Caco-2 (cell line): ENCODE data around the gene EVL. TPM values are rescaled to one million over a fixed set of nuclear protein-coding genes. Genes with fewer than 3 reads are reported as not detected.

Experiments
- BruUV-seq: library from RNA; stranded (reverse); fragments of 400-500 nt; replicated peaks from 2 replicates; lab custom pipeline; 2021; lab: Mats Ljungman, UMichigan
- CTCF ChIA-PET: fragments of 300-600 bp; sonication (Branson Sonifier 250); formaldehyde crosslinking; loops from one replicate; lab custom pipeline; 2022; ENCODE audit warnings: antibody characterized with exemption; lab: Charles Lee
- POLR2A ChIA-PET: fragments of 300-600 bp; sonication (Branson Sonifier 250); formaldehyde crosslinking; loops from one replicate; lab custom pipeline; 2022; ENCODE audit warnings: antibody characterized with exemption; lab: Charles Lee
- DNase-seq, 2 experiments: peaks; one replicate each; pipeline versions ENCODE4 v3.0.0 to v3.0.0-alpha.2; 2020 to 2022
- H3K27me3 ChIP-seq: replicated peaks from 2 replicates; pipeline ENCODE4 v1.6.0; 2011; ENCODE audit warnings: low read length; ENCODE audit not compliant: control insufficient read depth, insufficient read depth
- H3K36me3 ChIP-seq: 2 replicates; pipeline ENCODE4 v1.5.1; 2011; ENCODE audit warnings: low read length; ENCODE audit not compliant: control insufficient read depth, insufficient read depth
- H3K4me1 ChIP-seq: fragments of 250-450 bp; sonication (Bioruptor Pico); 2 replicates; pipeline ENCODE4 v1.5.1; 2020; ENCODE audit warnings: mild to moderate bottlenecking
- H3K4me3 ChIP-seq: 2 replicates; pipeline ENCODE4 v1.5.1; 2011; ENCODE audit warnings: low read depth, mild to moderate bottlenecking, control low read depth, low read length
- H3K9me3 ChIP-seq: fragments of 250-450 bp; sonication (Bioruptor Pico); 2 replicates; pipeline ENCODE4 v1.5.1; 2020; ENCODE audit warnings: mild to moderate bottlenecking, moderate library complexity
- H3K27ac Mint-ChIP-seq: one replicate; pipeline ENCODE4 v1.8.0; 2022; ENCODE audit warnings: mixed read lengths; ENCODE audit not compliant: unreplicated experiment
- H3K27me3 Mint-ChIP-seq: one replicate; pipeline ENCODE4 v1.8.0; 2022; ENCODE audit warnings: mixed read lengths; ENCODE audit not compliant: insufficient read depth, unreplicated experiment
- H3K36me3 Mint-ChIP-seq: one replicate; pipeline ENCODE4 v1.8.0; 2022; ENCODE audit warnings: mild to moderate bottlenecking, mixed read lengths; ENCODE audit not compliant: insufficient read depth, unreplicated experiment
- H3K4me1 Mint-ChIP-seq: one replicate; pipeline ENCODE4 v1.8.0; 2022; ENCODE audit warnings: low read depth, mixed read lengths; ENCODE audit not compliant: unreplicated experiment
- H3K4me3 Mint-ChIP-seq: one replicate; pipeline ENCODE4 v1.8.0; 2022; ENCODE audit warnings: mild to moderate bottlenecking, moderate library complexity, mixed read lengths; ENCODE audit not compliant: unreplicated experiment
- H3K9me3 Mint-ChIP-seq: one replicate; pipeline ENCODE4 v1.8.0; 2022; ENCODE audit warnings: mixed read lengths; ENCODE audit not compliant: unreplicated experiment
- intact Hi-C: fragments of 100-400 bp; cut with micrococcal nuclease; formaldehyde crosslinking; loops from one replicate; pipeline ENCODE4 v1.10.0; 2022; ENCODE audit not compliant: unreplicated experiment
- total RNA-seq: library from RNA; stranded (reverse); gene quantifications from 2 replicates; pipeline ENCODE4 v1.2.3, GENCODE V29; 2022
- TF ChIP-seq, protein P1 (sequence below), 2 experiments: fragments of 200-600 bp in 1 of 2; IDR thresholded peaks; 1 replicate in 1 of 2; 2 replicates in 1 of 2; pipeline versions ENCODE4 v1.5.1 to v1.8.0; 2011 to 2022; ENCODE audit warnings: antibody characterized with exemption in 1 of 2, control low read depth in 1 of 2, inconsistent platforms in 1 of 2, low read depth in 1 of 2, low read length in 1 of 2, mild to moderate bottlenecking in 1 of 2, moderate library complexity in 1 of 2; ENCODE audit not compliant: insufficient read depth in 1 of 2, severe bottlenecking in 1 of 2, unreplicated experiment in 1 of 2

EVL gene
- total RNA-seq, 1 experiment from 2014 or later, result 14.2 TPM

DNA sequence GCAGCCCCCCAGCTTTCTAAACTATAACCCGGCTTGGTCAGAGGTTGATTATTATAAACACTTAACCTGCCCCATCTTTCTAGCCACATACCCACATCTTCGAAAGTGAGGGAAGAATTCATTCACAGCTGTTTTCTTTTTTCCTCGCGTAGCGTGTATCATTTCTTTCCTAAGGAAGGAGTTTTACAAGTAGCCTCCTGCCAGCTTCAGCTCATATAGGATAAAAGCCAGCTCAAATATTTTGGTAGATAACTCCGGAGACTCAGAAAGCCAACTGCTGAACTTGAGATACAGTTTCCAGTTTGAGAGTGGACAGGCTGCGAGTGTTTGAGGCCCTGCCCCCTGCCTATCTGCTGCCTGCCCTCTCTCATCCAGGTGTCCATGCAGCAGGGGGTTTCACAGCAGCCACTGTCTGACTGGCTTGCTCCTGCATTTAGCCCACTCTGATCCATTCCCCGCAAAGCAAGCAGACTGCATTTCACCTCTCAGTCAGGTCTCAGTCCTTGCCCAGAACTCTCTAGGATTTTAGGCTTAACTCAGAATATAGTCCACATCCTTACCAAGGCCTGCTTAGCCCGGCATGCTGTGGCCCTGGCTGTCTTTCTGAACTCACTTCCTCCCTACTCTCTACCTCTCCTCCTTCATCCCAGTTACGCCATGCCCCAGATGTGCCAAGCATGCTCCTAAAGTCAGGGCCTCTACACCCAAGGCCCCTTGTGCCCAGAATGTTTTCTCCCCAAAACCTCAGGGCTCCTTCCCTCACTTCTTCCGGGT, 46.9 kb downstream of the EVL start:
- ChIA-PET CTCF (interaction anchor here (1.6 kb wide), 1 partner anchor 43 kb away, joined by 5 read pairs; no protein-coding TSS in a partner anchor), POLR2A (no interaction called here)
- H3K27me3 Mint-ChIP-seq, result no peaks in the 10 kb centered on the region
- no peaks in the 10 kb centered on the region for H3K36me3 Mint-ChIP-seq
- H3K4me1 Mint-ChIP-seq, result peaks cover 16% of the 10 kb centered on the region
- Histone ChIP-seq H3K4me1 (no peaks in the 10 kb centered on the region), H3K27me3 (no peaks in the 10 kb centered on the region), H3K4me3 (no peak overlapping the region), H3K36me3 (no peaks in the 10 kb centered on the region), H3K9me3 (no peaks in the 10 kb centered on the region)
- no peak for DNase-seq
- no peaks in the 10 kb centered on the region for H3K9me3 Mint-ChIP-seq
- intact Hi-C loops, result no loop called here
- no peak overlapping the region for H3K4me3 Mint-ChIP-seq
- no peak overlapping the region for H3K27ac Mint-ChIP-seq
- BruUV-seq, result no TSS peak
- TF ChIP-seq, protein P1, sequence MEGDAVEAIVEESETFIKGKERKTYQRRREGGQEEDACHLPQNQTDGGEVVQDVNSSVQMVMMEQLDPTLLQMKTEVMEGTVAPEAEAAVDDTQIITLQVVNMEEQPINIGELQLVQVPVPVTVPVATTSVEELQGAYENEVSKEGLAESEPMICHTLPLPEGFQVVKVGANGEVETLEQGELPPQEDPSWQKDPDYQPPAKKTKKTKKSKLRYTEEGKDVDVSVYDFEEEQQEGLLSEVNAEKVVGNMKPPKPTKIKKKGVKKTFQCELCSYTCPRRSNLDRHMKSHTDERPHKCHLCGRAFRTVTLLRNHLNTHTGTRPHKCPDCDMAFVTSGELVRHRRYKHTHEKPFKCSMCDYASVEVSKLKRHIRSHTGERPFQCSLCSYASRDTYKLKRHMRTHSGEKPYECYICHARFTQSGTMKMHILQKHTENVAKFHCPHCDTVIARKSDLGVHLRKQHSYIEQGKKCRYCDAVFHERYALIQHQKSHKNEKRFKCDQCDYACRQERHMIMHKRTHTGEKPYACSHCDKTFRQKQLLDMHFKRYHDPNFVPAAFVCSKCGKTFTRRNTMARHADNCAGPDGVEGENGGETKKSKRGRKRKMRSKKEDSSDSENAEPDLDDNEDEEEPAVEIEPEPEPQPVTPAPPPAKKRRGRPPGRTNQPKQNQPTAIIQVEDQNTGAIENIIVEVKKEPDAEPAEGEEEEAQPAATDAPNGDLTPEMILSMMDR (IDR thresholded peaks at IDR 0.05; ENCODE audit: insufficient read depth in 1 of 2, low read depth in 1 of 2, low read length in 1 of 2, severe bottlenecking in 1 of 2, unreplicated experiment in 1 of 2), result no peak

DNA sequence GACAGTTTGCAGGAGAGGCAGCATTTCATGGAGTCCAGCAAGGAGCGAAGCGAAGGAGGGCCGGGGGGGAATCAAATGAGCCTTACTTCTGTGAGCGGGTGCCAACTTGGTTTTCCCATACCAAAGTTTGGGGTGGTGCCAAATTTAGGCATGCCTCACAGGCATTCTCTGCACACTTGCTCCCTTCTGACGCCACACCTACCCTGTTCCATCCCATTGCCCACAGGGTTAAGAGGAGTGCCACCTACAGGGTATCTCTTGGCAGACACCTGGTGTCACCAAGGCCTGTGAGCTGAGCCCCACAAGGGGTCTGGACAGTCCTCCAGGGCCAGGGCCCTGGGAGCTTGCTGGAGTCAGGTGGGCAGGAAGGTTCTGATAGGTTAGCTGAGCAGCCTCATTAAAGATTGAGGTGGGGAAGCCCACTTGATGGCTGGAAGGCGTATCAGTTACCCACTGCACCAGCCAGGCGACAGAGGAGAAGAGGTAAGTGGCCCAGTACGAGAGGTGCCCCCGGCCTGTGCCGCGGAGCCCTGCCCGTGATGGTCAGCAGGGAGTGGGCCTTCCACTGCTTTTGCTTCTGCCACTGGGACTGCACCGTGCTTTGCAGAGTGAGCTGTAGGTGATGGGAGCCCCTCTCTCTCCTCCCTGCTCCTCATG, 49.0 kb downstream of the EVL start:
- TF ChIP-seq, protein P1 (IDR thresholded peaks at IDR 0.05; ENCODE audit: insufficient read depth in 1 of 2, low read depth in 1 of 2, low read length in 1 of 2, severe bottlenecking in 1 of 2, unreplicated experiment in 1 of 2), result no peak
- Histone ChIP-seq H3K4me1 (no peaks in the 10 kb centered on the region), H3K27me3 (no peaks in the 10 kb centered on the region), H3K4me3 (no peak overlapping the region), H3K9me3 (no peaks in the 10 kb centered on the region), H3K36me3 (no peaks in the 10 kb centered on the region)
- ChIA-PET POLR2A (no interaction called here), CTCF (no interaction called here)
- peaks cover 16% of the 10 kb centered on the region for H3K4me1 Mint-ChIP-seq
- no peaks in the 10 kb centered on the region for H3K9me3 Mint-ChIP-seq
- H3K36me3 Mint-ChIP-seq, result no peaks in the 10 kb centered on the region
- no peak overlapping the region for H3K4me3 Mint-ChIP-seq
- no peaks in the 10 kb centered on the region for H3K27me3 Mint-ChIP-seq
- BruUV-seq, result no TSS peak
- intact Hi-C loops, result no loop called here
- DNase-seq, result no peak
- H3K27ac Mint-ChIP-seq, result no peak overlapping the region

DNA sequence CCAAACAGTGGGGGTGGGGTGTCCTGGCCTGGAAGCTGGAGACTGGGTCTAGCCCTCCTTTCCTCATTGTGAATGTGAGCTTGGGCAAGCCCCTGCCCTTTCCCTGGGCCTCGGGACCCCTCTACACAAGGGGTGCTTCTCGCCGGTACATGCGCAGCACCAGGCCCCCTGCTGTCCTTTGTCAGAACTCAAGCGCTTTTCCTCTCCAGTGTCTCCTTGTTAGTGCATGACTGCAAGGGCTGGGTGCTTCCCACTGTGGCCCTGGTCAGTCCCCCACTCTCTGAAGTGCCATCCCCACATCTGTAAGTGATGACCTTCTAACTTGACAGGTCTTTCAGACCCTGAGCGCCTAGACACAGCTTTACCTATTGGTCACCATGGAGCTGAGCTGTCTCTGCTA, 50.0 kb downstream of the EVL start:
- BruUV-seq, result no TSS peak
- Mint-ChIP-seq H3K27ac (no peak overlapping the region), H3K4me1 (peaks cover 16% of the 10 kb centered on the region), H3K9me3 (no peaks in the 10 kb centered on the region), H3K4me3 (no peak overlapping the region), H3K27me3 (no peaks in the 10 kb centered on the region), H3K36me3 (no peaks in the 10 kb centered on the region)
- H3K4me3 ChIP-seq, result no peak overlapping the region
- POLR2A ChIA-PET, result no interaction called here
- H3K4me1 ChIP-seq, result no peaks in the 10 kb centered on the region
- no peaks in the 10 kb centered on the region for H3K27me3 ChIP-seq
- CTCF ChIA-PET, result interaction anchor here (0.6 kb wide), 1 partner anchor 84 kb away, joined by 4 read pairs; no protein-coding TSS in a partner anchor
- no peaks in the 10 kb centered on the region for H3K36me3 ChIP-seq
- DNase-seq, result no peak
- intact Hi-C loops, result loop anchor here (5.0 kb wide), 1 partner anchor 42 kb away; the partner anchor contains the start of gene DEGS2
- no peaks in the 10 kb centered on the region for H3K9me3 ChIP-seq
- TF ChIP-seq, protein P1 (IDR thresholded peaks at IDR 0.05; ENCODE audit: insufficient read depth in 1 of 2, low read depth in 1 of 2, low read length in 1 of 2, severe bottlenecking in 1 of 2, unreplicated experiment in 1 of 2), result no peak
